ENCODE data around the gene TAF15. TPM values are rescaled to one million over a fixed set of nuclear protein-coding genes. Genes with fewer than 3 reads are reported as not detected.

TAF15 gene
- polyA plus RNA-seq (2013, experiment 1 of 2): 193 TPM
- 195 TPM for polyA plus RNA-seq (2013, experiment 2 of 2)

GRCh38 chr17:35808962-35809854 is at the start of gene TAF15:
TAF15 (plus strand) TSS chr17:35809484; CDS start chr17:35809570, 86 bp downstream.
- no peak within 1 kb of the TSS for H2BK15ac ChIP-seq (replicated peaks; ENCODE audit: low read depth)
- H3K36me3 ChIP-seq (ENCODE audit: control insufficient read depth, insufficient read depth, low read length): no peaks in the 10 kb centered on the region
- H3K9ac ChIP-seq (ENCODE audit: low read length): peak within 1 kb of the TSS; percentile 99
- peak within 1 kb of the TSS; percentile 100 for H3K56ac ChIP-seq (ENCODE audit: low read length)
- no peak within 1 kb of the TSS for H2BK120ac ChIP-seq (ENCODE audit: low read depth, low read length)
- peak within 1 kb of the TSS; percentile 80 for H2AK5ac ChIP-seq (ENCODE audit: low read length)
- H3K4me2 ChIP-seq (ENCODE audit: low read length): peak within 1 kb of the TSS; percentile 41
- peaks cover 5% of the 10 kb centered on the region for H3K79me1 ChIP-seq (ENCODE audit: low read length)
- H3K18ac ChIP-seq (ENCODE audit: low read length): peak within 1 kb of the TSS; percentile 91
- H3K79me2 ChIP-seq (ENCODE audit: control insufficient read depth, insufficient read depth, low read length): peaks cover 34% of the 10 kb centered on the region
- no peaks in the 10 kb centered on the region for H3K27me3 ChIP-seq (ENCODE audit: insufficient read depth, low read length, poor library complexity)
- peak within 1 kb of the TSS; percentile 81 for H3K23ac ChIP-seq (ENCODE audit: low read length)
- H4K8ac ChIP-seq (ENCODE audit: low read depth, low read length): no peak within 1 kb of the TSS
- peak within 1 kb of the TSS; percentile 90 for H3K27ac ChIP-seq (ENCODE audit: low read depth, low read length)
- peak; percentile 99 for DNase-seq
- peak within 1 kb of the TSS; percentile 92 for H3K4ac ChIP-seq (ENCODE audit: low read depth, low read length)
- H3K4me3 ChIP-seq (ENCODE audit: low read length): peak within 1 kb of the TSS; percentile 94
- H2BK5ac ChIP-seq (ENCODE audit: low read length): peak within 1 kb of the TSS; percentile 85
- H3K4me1 ChIP-seq (ENCODE audit: control insufficient read depth, low read depth, low read length): no peaks in the 10 kb centered on the region
- H4K5ac ChIP-seq (ENCODE audit: low read length): peak within 1 kb of the TSS; percentile 53
- no CpG with 5 or more reads among the region's 71 CpGs for WGBS (ENCODE audit: extremely low coverage, insufficient coverage, low lambda C conversion rate)

GRCh38 chr17:35760587-35760986 is 48.7 kb upstream of the TAF15 start, which contains the start of gene C17orf50:
C17orf50 (plus strand) TSS chr17:35760887; CDS start chr17:35760942, 55 bp downstream.
- no peak within 1 kb of the TSS for H2BK120ac ChIP-seq (ENCODE audit: low read depth, low read length)
- H3K4me1 ChIP-seq (ENCODE audit: control insufficient read depth, low read depth, low read length): no peaks in the 10 kb centered on the region
- no peaks in the 10 kb centered on the region for H3K27me3 ChIP-seq (ENCODE audit: insufficient read depth, low read length, poor library complexity)
- H3K4ac ChIP-seq (ENCODE audit: low read depth, low read length): no peak within 1 kb of the TSS
- H4K8ac ChIP-seq (ENCODE audit: low read depth, low read length): no peak within 1 kb of the TSS
- no peak for DNase-seq
- H2AK5ac ChIP-seq (ENCODE audit: low read length): no peak within 1 kb of the TSS
- no peak within 1 kb of the TSS for H3K4me3 ChIP-seq (ENCODE audit: low read length)
- H3K79me2 ChIP-seq (ENCODE audit: control insufficient read depth, insufficient read depth, low read length): no peaks in the 10 kb centered on the region
- no peak within 1 kb of the TSS for H3K9ac ChIP-seq (ENCODE audit: low read length)
- no peak within 1 kb of the TSS for H3K56ac ChIP-seq (ENCODE audit: low read length)
- WGBS (ENCODE audit: extremely low coverage, insufficient coverage, low lambda C conversion rate): no CpG with 5 or more reads among the region's 1 CpG
- no peaks in the 10 kb centered on the region for H3K79me1 ChIP-seq (ENCODE audit: low read length)
- no peak within 1 kb of the TSS for H2BK15ac ChIP-seq (replicated peaks; ENCODE audit: low read depth)
- no peak within 1 kb of the TSS for H3K27ac ChIP-seq (ENCODE audit: low read depth, low read length)
- no peaks in the 10 kb centered on the region for H3K36me3 ChIP-seq (ENCODE audit: control insufficient read depth, insufficient read depth, low read length)
- H2BK5ac ChIP-seq (ENCODE audit: low read length): no peak within 1 kb of the TSS
- H3K23ac ChIP-seq (ENCODE audit: low read length): no peak within 1 kb of the TSS
- no peak within 1 kb of the TSS for H4K5ac ChIP-seq (ENCODE audit: low read length)
- H3K4me2 ChIP-seq (ENCODE audit: low read length): no peak within 1 kb of the TSS
- H3K18ac ChIP-seq (ENCODE audit: low read length): no peak within 1 kb of the TSS

GRCh38 chr17:35761601-35762000 is 47.7 kb upstream of the TAF15 start:
- Histone ChIP-seq H4K5ac (ENCODE audit: low read length) (no peak overlapping the region), H3K36me3 (ENCODE audit: control insufficient read depth, insufficient read depth, low read length) (no peaks in the 10 kb centered on the region), H3K23ac (ENCODE audit: low read length) (no peak overlapping the region), H2BK15ac (replicated peaks; ENCODE audit: low read depth) (no peak overlapping the region), H4K8ac (ENCODE audit: low read depth, low read length) (no peak overlapping the region), H3K79me1 (ENCODE audit: low read length) (no peaks in the 10 kb centered on the region), H3K79me2 (ENCODE audit: control insufficient read depth, insufficient read depth, low read length) (no peaks in the 10 kb centered on the region), H3K9ac (ENCODE audit: low read length) (no peak overlapping the region), H2BK120ac (ENCODE audit: low read depth, low read length) (no peak overlapping the region), H2BK5ac (ENCODE audit: low read length) (no peak overlapping the region), H3K4ac (ENCODE audit: low read depth, low read length) (no peak overlapping the region), H2AK5ac (ENCODE audit: low read length) (no peak overlapping the region), H3K4me1 (ENCODE audit: control insufficient read depth, low read depth, low read length) (no peaks in the 10 kb centered on the region), H3K4me3 (ENCODE audit: low read length) (no peak overlapping the region), H3K18ac (ENCODE audit: low read length) (no peak overlapping the region), H3K4me2 (ENCODE audit: low read length) (no peak overlapping the region), H3K27ac (ENCODE audit: low read depth, low read length) (no peak overlapping the region), H3K56ac (ENCODE audit: low read length) (no peak overlapping the region), H3K27me3 (ENCODE audit: insufficient read depth, low read length, poor library complexity) (no peaks in the 10 kb centered on the region)
- no CpG with 5 or more reads among the region's 5 CpGs for WGBS (ENCODE audit: extremely low coverage, insufficient coverage, low lambda C conversion rate)
- DNase-seq: no peak

- H3K56ac ChIP-seq (ENCODE audit: low read length): no peak overlapping the region
- no peak overlapping the region for H2BK5ac ChIP-seq (ENCODE audit: low read length)
- WGBS (ENCODE audit: extremely low coverage, insufficient coverage, low lambda C conversion rate): no CpG with 5 or more reads among the region's 17 CpGs
- no peak overlapping the region for H3K4ac ChIP-seq (ENCODE audit: low read depth, low read length)
- no peaks in the 10 kb centered on the region for H3K27me3 ChIP-seq (ENCODE audit: insufficient read depth, low read length, poor library complexity)
- H3K79me1 ChIP-seq (ENCODE audit: low read length): no peaks in the 10 kb centered on the region
- no peak overlapping the region for H2BK15ac ChIP-seq (replicated peaks; ENCODE audit: low read depth)
- no peak overlapping the region for H3K18ac ChIP-seq (ENCODE audit: low read length)
- no peak overlapping the region for H2AK5ac ChIP-seq (ENCODE audit: low read length)
- no peak overlapping the region for H2BK120ac ChIP-seq (ENCODE audit: low read depth, low read length)
- H4K5ac ChIP-seq (ENCODE audit: low read length): no peak overlapping the region
- no peaks in the 10 kb centered on the region for H3K79me2 ChIP-seq (ENCODE audit: control insufficient read depth, insufficient read depth, low read length)
- no peak overlapping the region for H3K23ac ChIP-seq (ENCODE audit: low read length)
- no peak for DNase-seq
- no peak overlapping the region for H3K27ac ChIP-seq (ENCODE audit: low read depth, low read length)
- no peaks in the 10 kb centered on the region for H3K4me1 ChIP-seq (ENCODE audit: control insufficient read depth, low read depth, low read length)
- no peak overlapping the region for H4K8ac ChIP-seq (ENCODE audit: low read depth, low read length)
- H3K36me3 ChIP-seq (ENCODE audit: control insufficient read depth, insufficient read depth, low read length): no peaks in the 10 kb centered on the region
- no peak overlapping the region for H3K9ac ChIP-seq (ENCODE audit: low read length)
- no peak overlapping the region for H3K4me3 ChIP-seq (ENCODE audit: low read length)
- H3K4me2 ChIP-seq (ENCODE audit: low read length): no peak overlapping the region
Observed at GRCh38 chr17:35763767-35764122, 45.5 kb upstream of the TAF15 start.

- no peak overlapping the region for H3K4me3 ChIP-seq (ENCODE audit: low read length)
- H2BK15ac ChIP-seq (replicated peaks; ENCODE audit: low read depth): no peak overlapping the region
- H3K36me3 ChIP-seq (ENCODE audit: control insufficient read depth, insufficient read depth, low read length): no peaks in the 10 kb centered on the region
- H3K4me2 ChIP-seq (ENCODE audit: low read length): peak overlapping the region; percentile 61
- no CpG with 5 or more reads among the region's 75 CpGs for WGBS (ENCODE audit: extremely low coverage, insufficient coverage, low lambda C conversion rate)
- H3K4ac ChIP-seq (ENCODE audit: low read depth, low read length): no peak overlapping the region
- no peaks in the 10 kb centered on the region for H3K79me1 ChIP-seq (ENCODE audit: low read length)
- H4K5ac ChIP-seq (ENCODE audit: low read length): no peak overlapping the region
- no peaks in the 10 kb centered on the region for H3K27me3 ChIP-seq (ENCODE audit: insufficient read depth, low read length, poor library complexity)
- H3K18ac ChIP-seq (ENCODE audit: low read length): no peak overlapping the region
- peak; percentile 97 for DNase-seq
- no peak overlapping the region for H2AK5ac ChIP-seq (ENCODE audit: low read length)
- no peak overlapping the region for H4K8ac ChIP-seq (ENCODE audit: low read depth, low read length)
- no peak overlapping the region for H3K23ac ChIP-seq (ENCODE audit: low read length)
- H2BK5ac ChIP-seq (ENCODE audit: low read length): no peak overlapping the region
- H3K4me1 ChIP-seq (ENCODE audit: control insufficient read depth, low read depth, low read length): no peaks in the 10 kb centered on the region
- H2BK120ac ChIP-seq (ENCODE audit: low read depth, low read length): no peak overlapping the region
- no peak overlapping the region for H3K27ac ChIP-seq (ENCODE audit: low read depth, low read length)
- no peak overlapping the region for H3K9ac ChIP-seq (ENCODE audit: low read length)
- no peaks in the 10 kb centered on the region for H3K79me2 ChIP-seq (ENCODE audit: control insufficient read depth, insufficient read depth, low read length)
- H3K56ac ChIP-seq (ENCODE audit: low read length): no peak overlapping the region
Observed at GRCh38 chr17:35764123-35764991, 44.9 kb upstream of the TAF15 start.
